K562 treated with DMSO at 1 percent for 24 hours (cell line): ENCODE results near the gene OOSP3. TPM values are rescaled to one million over a fixed set of nuclear protein-coding genes. Genes with fewer than 3 reads are reported as not detected.

ENCODE experiments used
- total RNA-seq: library from RNA; unstranded; fragments of 300-600 nt; gene quantifications from 2 replicates; pipeline ENCODE4 v1.2.3, GENCODE V29; 2022; ENCODE audit warnings: low read depth; ENCODE audit not compliant: insufficient read depth

Gene OOSP3
- total RNA-seq = not detected in 2 replicates

GRCh38 chr11:59878575-59878974, at the start of gene OOSP3:
Gene OOSP3, plus strand, starts transcription at chr11:59878782. Its CDS starts 27 bp downstream, at chr11:59878809.

GRCh38 chr11:59845399-59845798, 33.2 kb upstream of the OOSP3 start, which contains the start of gene CBLIF:
Gene CBLIF, minus strand, starts transcription at chr11:59845499. Its CDS starts 46 bp downstream, at chr11:59845453.

GRCh38 chr11:59866397-59866796, 12.2 kb upstream of the OOSP3 start, which contains the start of gene TCN1:
Gene TCN1, minus strand, starts transcription at chr11:59866487. Its CDS starts 17 bp downstream, at chr11:59866470.

GRCh38 chr11:59938132-59938531, 59.5 kb downstream of the OOSP3 start, which contains the start of gene OOSP1:
Gene OOSP1, plus strand, starts transcription at chr11:59938432. Its CDS starts 23 bp downstream, at chr11:59938455.

Other genes starting within 250 kb of the OOSP3 start
- 26.7 and 29.5 TPM in 2 replicates for gene PATL1, start 209.7 kb upstream of the OOSP3 start, total RNA-seq
- gene OR10V1, start 164.9 kb upstream of the OOSP3 start, total RNA-seq = not detected in 2 replicates
- gene STX3, start 123.4 kb upstream of the OOSP3 start, total RNA-seq = 86.2 and 106 TPM in 2 replicates
- 66.2 and 67.8 TPM in 2 replicates for gene MRPL16, start 68.0 kb upstream of the OOSP3 start, total RNA-seq
- gene CBLIF, start 33.3 kb upstream of the OOSP3 start, total RNA-seq = not detected in 2 replicates
- 9.7 and 10.0 TPM in 2 replicates for gene TCN1, start 12.3 kb upstream of the OOSP3 start, total RNA-seq
- gene OOSP1, start 59.6 kb downstream of the OOSP3 start, total RNA-seq = 0.67 TPM in 1 of 2 replicates, not detected in the other
- not detected in 2 replicates for gene OOSP4A, start 85.3 kb downstream of the OOSP3 start, total RNA-seq
- gene OOSP4B, start 138.4 kb downstream of the OOSP3 start, total RNA-seq = not detected in 2 replicates
- not detected in 2 replicates for gene OOSP2, start 161.6 kb downstream of the OOSP3 start, total RNA-seq
- 24.9 and 26.2 TPM in 2 replicates for gene MS4A3, start 177.9 kb downstream of the OOSP3 start, total RNA-seq
- gene MS4A2, start 209.9 kb downstream of the OOSP3 start, total RNA-seq = not detected in 2 replicates